IMR-90 (cell line): Measurements from ENCODE around the gene RPEL1.

Experiments used
- BHLHE40 ChIP-seq: fragments of 150-350 bp; IDR thresholded peaks from 2 replicates; pipeline ENCODE4 v1.6.1; 2016; ENCODE audit warnings: mild to moderate bottlenecking, low read depth, low read length
- CHD1 ChIP-seq: IDR thresholded peaks from 2 replicates; pipeline ENCODE4 v1.6.1; 2012; ENCODE audit warnings: low read depth, low read length, improper control_type of control experiment
- FOS ChIP-seq: fragments of 150-350 bp; IDR thresholded peaks from 2 replicates; pipeline ENCODE4 v1.6.1; 2016; ENCODE audit warnings: low read depth, low read length
- MAFK ChIP-seq: IDR thresholded peaks from 2 replicates; pipeline ENCODE4 v1.6.1; 2012; ENCODE audit warnings: low read depth, low read length, improper control_type of control experiment
- MAZ ChIP-seq: IDR thresholded peaks from 2 replicates; pipeline ENCODE4 v1.6.1; 2012; ENCODE audit warnings: low read depth, mild to moderate bottlenecking, low read length, improper control_type of control experiment, moderate library complexity, borderline replicate concordance
- MXI1 ChIP-seq: IDR thresholded peaks from 2 replicates; pipeline ENCODE4 v1.6.1; 2012; ENCODE audit warnings: low read depth, mild to moderate bottlenecking, low read length, moderate library complexity, borderline replicate concordance
- POLR2A ChIP-seq: IDR thresholded peaks from 2 replicates; pipeline ENCODE4 v1.6.1; 2012; ENCODE audit warnings: mild to moderate bottlenecking, low read depth, low read length
- RAD21 ChIP-seq: IDR thresholded peaks from 2 replicates; pipeline ENCODE4 v1.6.1; 2012; ENCODE audit warnings: low read length, improper control_type of control experiment
- RCOR1 ChIP-seq: IDR thresholded peaks from 2 replicates; pipeline ENCODE4 v1.6.1; 2012; ENCODE audit warnings: mild to moderate bottlenecking, low read length, improper control_type of control experiment; ENCODE audit not compliant: insufficient replicate concordance
- RFX5 ChIP-seq: IDR thresholded peaks from 2 replicates; pipeline ENCODE4 v1.8.0; 2012; ENCODE audit warnings: low read depth, mild to moderate bottlenecking, low read length, moderate library complexity
- TF ChIP-seq, protein P1 (sequence below): conservative IDR thresholded peaks from 2 replicates; pipeline ENCODE4 v1.5.1; 2012; ENCODE audit warnings: mild to moderate bottlenecking, low read depth, low read length, improper control_type of control experiment
- TF ChIP-seq, protein P2 (sequence below): fragments of 150-350 bp; IDR thresholded peaks from 2 replicates; pipeline ENCODE4 v1.6.1; 2016; ENCODE audit warnings: low read depth, mild to moderate bottlenecking, low read length, moderate library complexity, borderline replicate concordance

DNA sequence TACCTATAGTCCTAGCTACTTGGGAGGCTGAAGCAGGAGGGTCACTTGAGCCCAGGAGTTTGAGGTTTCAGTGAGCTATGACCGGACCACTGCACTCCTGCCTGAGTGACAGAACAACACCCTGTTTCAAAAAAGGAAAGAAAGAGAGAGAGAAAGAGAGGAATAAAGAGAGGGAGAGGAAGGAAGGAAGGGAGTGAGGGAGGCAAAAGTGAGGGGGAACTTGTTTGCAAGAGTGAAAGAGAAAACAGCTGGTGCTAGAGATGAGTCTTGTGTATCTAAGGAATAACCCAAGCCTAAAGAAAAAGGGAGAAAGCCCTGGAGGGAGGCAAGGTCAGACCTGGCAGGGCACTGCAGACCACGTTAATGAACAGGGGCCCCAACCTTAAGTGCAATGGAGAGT is 47.8 kb upstream of the RPEL1 start:
- TF ChIP-seq, protein P1, sequence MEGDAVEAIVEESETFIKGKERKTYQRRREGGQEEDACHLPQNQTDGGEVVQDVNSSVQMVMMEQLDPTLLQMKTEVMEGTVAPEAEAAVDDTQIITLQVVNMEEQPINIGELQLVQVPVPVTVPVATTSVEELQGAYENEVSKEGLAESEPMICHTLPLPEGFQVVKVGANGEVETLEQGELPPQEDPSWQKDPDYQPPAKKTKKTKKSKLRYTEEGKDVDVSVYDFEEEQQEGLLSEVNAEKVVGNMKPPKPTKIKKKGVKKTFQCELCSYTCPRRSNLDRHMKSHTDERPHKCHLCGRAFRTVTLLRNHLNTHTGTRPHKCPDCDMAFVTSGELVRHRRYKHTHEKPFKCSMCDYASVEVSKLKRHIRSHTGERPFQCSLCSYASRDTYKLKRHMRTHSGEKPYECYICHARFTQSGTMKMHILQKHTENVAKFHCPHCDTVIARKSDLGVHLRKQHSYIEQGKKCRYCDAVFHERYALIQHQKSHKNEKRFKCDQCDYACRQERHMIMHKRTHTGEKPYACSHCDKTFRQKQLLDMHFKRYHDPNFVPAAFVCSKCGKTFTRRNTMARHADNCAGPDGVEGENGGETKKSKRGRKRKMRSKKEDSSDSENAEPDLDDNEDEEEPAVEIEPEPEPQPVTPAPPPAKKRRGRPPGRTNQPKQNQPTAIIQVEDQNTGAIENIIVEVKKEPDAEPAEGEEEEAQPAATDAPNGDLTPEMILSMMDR: no peak
- no peak for TF ChIP-seq MAFK
- TF ChIP-seq, protein P2, sequence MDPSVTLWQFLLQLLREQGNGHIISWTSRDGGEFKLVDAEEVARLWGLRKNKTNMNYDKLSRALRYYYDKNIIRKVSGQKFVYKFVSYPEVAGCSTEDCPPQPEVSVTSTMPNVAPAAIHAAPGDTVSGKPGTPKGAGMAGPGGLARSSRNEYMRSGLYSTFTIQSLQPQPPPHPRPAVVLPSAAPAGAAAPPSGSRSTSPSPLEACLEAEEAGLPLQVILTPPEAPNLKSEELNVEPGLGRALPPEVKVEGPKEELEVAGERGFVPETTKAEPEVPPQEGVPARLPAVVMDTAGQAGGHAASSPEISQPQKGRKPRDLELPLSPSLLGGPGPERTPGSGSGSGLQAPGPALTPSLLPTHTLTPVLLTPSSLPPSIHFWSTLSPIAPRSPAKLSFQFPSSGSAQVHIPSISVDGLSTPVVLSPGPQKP: no peak
- no peak for TF ChIP-seq CHD1
- no peak for TF ChIP-seq POLR2A
- no peak for TF ChIP-seq FOS
- no peak for TF ChIP-seq RAD21
- no peak for TF ChIP-seq RFX5
- TF ChIP-seq MAZ: no peak
- TF ChIP-seq MXI1: no peak
- no peak for TF ChIP-seq BHLHE40
- no peak for TF ChIP-seq RCOR1
